ENCODE results near the gene DIPK1A. TPM values are rescaled to one million over a fixed set of nuclear protein-coding genes. Genes with fewer than 3 reads are reported as not detected.

Gene DIPK1A
- total RNA-seq: 20.2 and 21.6 TPM in 2 replicates

GRCh38 chr1:92961131-92961895 is at the start of gene DIPK1A:
DIPK1A (minus strand) TSS chr1:92961462; CDS start chr1:92961429, 33 bp downstream.

GRCh38 chr1:92831762-92832536 is 129.3 kb downstream of the DIPK1A start, which contains the start of gene RPL5:
RPL5 (plus strand) TSS chr1:92832040; CDS start chr1:92832115, 75 bp downstream.

Other genes with a start within 250 kb of the DIPK1A start
- gene EVI5, start 176.4 kb downstream of the DIPK1A start, total RNA-seq: 11.5 and 13.1 TPM in 2 replicates
- 1,538 and 1,670 TPM in 2 replicates for gene RPL5, start 129.4 kb downstream of the DIPK1A start, total RNA-seq
- 5.1 and 16.1 TPM in 2 replicates for gene MTF2, start 117.8 kb upstream of the DIPK1A start, total RNA-seq
- gene TMED5, start 219.0 kb upstream of the DIPK1A start, total RNA-seq: 77.4 and 88.5 TPM in 2 replicates
- gene CCDC18, start 219.3 kb upstream of the DIPK1A start, total RNA-seq: 2.3 and 15.1 TPM in 2 replicates